NCI-H82 treated with DMSO at 0.1 percent for 48 hours (cell line): ENCODE measurements around the gene INSC.

ENCODE experiments used
- DNase-seq: peaks from one replicate; lab custom pipeline; 2025; ENCODE audit not compliant: unreplicated experiment; lab: John Stamatoyannopoulos, UW

INSC gene

GRCh38 chr11:15145615-15146014 is 30.9 kb downstream of the INSC start:
- no peak for DNase-seq

GRCh38 chr11:15146271-15147003 is 31.7 kb downstream of the INSC start:
- no peak for DNase-seq

- DNase-seq: no peak
Measured at GRCh38 chr11:15148169-15148568, 33.4 kb downstream of the INSC start.

GRCh38 chr11:15149050-15149449 is 34.3 kb downstream of the INSC start:
- DNase-seq: no peak

- DNase-seq: no peak
Measured at GRCh38 chr11:15150507-15150906, 35.8 kb downstream of the INSC start.

- no peak for DNase-seq
Measured at GRCh38 chr11:15153231-15153630, 38.5 kb downstream of the INSC start.

GRCh38 chr11:15157181-15157580 is 42.5 kb downstream of the INSC start:
- DNase-seq: no peak

- no peak for DNase-seq
Measured at GRCh38 chr11:15157606-15158137, 42.9 kb downstream of the INSC start.

GRCh38 chr11:15158351-15159015 is 43.8 kb downstream of the INSC start:
- no peak for DNase-seq

- DNase-seq: no peak
Measured at GRCh38 chr11:15159085-15159484, 44.4 kb downstream of the INSC start.

GRCh38 chr11:15161790-15162189 is 47.1 kb downstream of the INSC start:
- DNase-seq: no peak

- no peak for DNase-seq
Measured at GRCh38 chr11:15163136-15163535, 48.4 kb downstream of the INSC start.

GRCh38 chr11:15166204-15166603 is 51.5 kb downstream of the INSC start:
- no peak for DNase-seq

GRCh38 chr11:15169815-15170551 is 55.3 kb downstream of the INSC start:
- DNase-seq: no peak

GRCh38 chr11:15170698-15171097 is 56.0 kb downstream of the INSC start:
- DNase-seq: no peak

- no peak for DNase-seq
Measured at GRCh38 chr11:15171956-15172355, 57.2 kb downstream of the INSC start.

- no peak for DNase-seq
Measured at GRCh38 chr11:15175831-15176230, 61.1 kb downstream of the INSC start.

GRCh38 chr11:15176646-15177163 is 62.0 kb downstream of the INSC start:
- no peak for DNase-seq

- no peak for DNase-seq
Measured at GRCh38 chr11:15177491-15177890, 62.8 kb downstream of the INSC start.

- DNase-seq: no peak
Measured at GRCh38 chr11:15178214-15178613, 63.5 kb downstream of the INSC start.

- DNase-seq: no peak
Measured at GRCh38 chr11:15179167-15179566, 64.4 kb downstream of the INSC start.
